NT2/D1 (cell line): ENCODE data around the gene HNRNPF.

Experiments used
- DNase-seq: peaks from one replicate; pipeline ENCODE4 v3.0.0-alpha.2; 2011; ENCODE audit warnings: low read depth, low spot score
- H3K27me3 ChIP-seq: 2 replicates; pipeline ENCODE4 v1.6.0; 2011; ENCODE audit warnings: mild to moderate bottlenecking; ENCODE audit not compliant: insufficient read length, insufficient read depth
- H3K36me3 ChIP-seq: 2 replicates; pipeline ENCODE4 v1.6.1; 2011; ENCODE audit warnings: mild to moderate bottlenecking, low read length, mixed read lengths; ENCODE audit not compliant: insufficient read depth, insufficient read length
- H3K4me1 ChIP-seq: 2 replicates; pipeline ENCODE4 v1.5.1; 2011; ENCODE audit not compliant: insufficient read depth, insufficient read length
- H3K4me3 ChIP-seq: 2 replicates; pipeline ENCODE4 v1.5.1; 2011; ENCODE audit warnings: low read depth; ENCODE audit not compliant: insufficient read length
- H3K9ac ChIP-seq: 2 replicates; pipeline ENCODE4 v1.6.0; 2011; ENCODE audit warnings: low read depth; ENCODE audit not compliant: insufficient read length
- H3K9me3 ChIP-seq: 2 replicates; pipeline ENCODE4 v1.5.1; 2011; ENCODE audit warnings: mild to moderate bottlenecking, low read length; ENCODE audit not compliant: insufficient read depth
- SUZ12 ChIP-seq: IDR thresholded peaks from 2 replicates; pipeline ENCODE4 v1.6.1; 2011; ENCODE audit not compliant: insufficient read length, insufficient read depth; ENCODE audit errors: extremely low read depth
- YY1 ChIP-seq: IDR thresholded peaks from 2 replicates; pipeline ENCODE4 v1.6.1; 2011; ENCODE audit not compliant: insufficient read length, insufficient read depth
- ZNF274 ChIP-seq: IDR thresholded peaks from 2 replicates; pipeline ENCODE4 v1.6.1; 2011; ENCODE audit warnings: mild to moderate bottlenecking, low read depth, low read length

Gene HNRNPF

DNA sequence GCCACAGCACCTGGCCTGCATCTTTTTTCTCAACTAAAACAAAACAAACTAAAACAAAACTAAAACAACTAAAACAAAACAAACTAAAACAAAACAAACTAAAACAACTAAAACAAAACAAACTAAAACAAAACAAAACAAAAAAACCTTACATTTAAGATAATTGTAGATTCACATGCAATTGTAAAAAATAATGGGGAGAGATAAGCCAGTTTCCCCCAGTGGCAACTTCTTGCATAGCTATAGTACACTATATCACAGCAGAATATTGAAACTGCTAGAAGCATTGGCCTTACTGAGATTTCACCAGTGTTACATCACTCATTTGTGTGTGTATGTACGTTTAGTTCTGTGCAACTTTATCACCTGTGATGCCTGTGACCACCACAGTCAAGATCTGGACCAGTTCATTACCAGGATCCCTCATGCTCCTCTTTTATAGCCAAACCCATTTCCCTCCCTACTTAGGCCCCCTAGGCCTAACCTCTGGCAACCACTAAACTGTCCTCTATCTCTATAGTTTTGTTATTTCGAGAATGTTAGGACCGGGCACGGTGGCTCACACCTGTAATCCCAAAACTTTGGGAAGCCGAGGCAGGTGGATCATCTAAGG, 28.3 kb downstream of the HNRNPF start:
- no peak for DNase-seq
- H3K4me1 ChIP-seq, result peaks cover 6% of the 10 kb centered on the region
- no peak for TF ChIP-seq YY1
- no peak for TF ChIP-seq SUZ12
- TF ChIP-seq ZNF274, result no peak

GRCh38 chr10:43377424-43377883, 31.5 kb downstream of the HNRNPF start:
- H3K4me1 ChIP-seq, result peaks cover 15% of the 10 kb centered on the region
- H3K4me3 ChIP-seq, result no peak overlapping the region
- H3K9me3 ChIP-seq, result no peaks in the 10 kb centered on the region
- peak overlapping the region; percentile 13 for H3K9ac ChIP-seq
- no peaks in the 10 kb centered on the region for H3K36me3 ChIP-seq
- no peaks in the 10 kb centered on the region for H3K27me3 ChIP-seq
- TF ChIP-seq ZNF274 (no peak), SUZ12 (no peak), YY1 (no peak)
- DNase-seq, result peak; percentile 33

More for the DNA sequence above, 28.3 kb downstream of the HNRNPF start:
- Histone ChIP-seq H3K36me3 (peaks cover 6% of the 10 kb centered on the region), H3K27me3 (no peaks in the 10 kb centered on the region), H3K9ac (no peak overlapping the region), H3K4me3 (no peak overlapping the region), H3K9me3 (no peaks in the 10 kb centered on the region)

- TF ChIP-seq YY1 (no peak), ZNF274 (no peak), SUZ12 (no peak)
- H3K9ac ChIP-seq, result no peak overlapping the region
Observed at GRCh38 chr10:43376828-43377423, 32.1 kb downstream of the HNRNPF start.

DNA sequence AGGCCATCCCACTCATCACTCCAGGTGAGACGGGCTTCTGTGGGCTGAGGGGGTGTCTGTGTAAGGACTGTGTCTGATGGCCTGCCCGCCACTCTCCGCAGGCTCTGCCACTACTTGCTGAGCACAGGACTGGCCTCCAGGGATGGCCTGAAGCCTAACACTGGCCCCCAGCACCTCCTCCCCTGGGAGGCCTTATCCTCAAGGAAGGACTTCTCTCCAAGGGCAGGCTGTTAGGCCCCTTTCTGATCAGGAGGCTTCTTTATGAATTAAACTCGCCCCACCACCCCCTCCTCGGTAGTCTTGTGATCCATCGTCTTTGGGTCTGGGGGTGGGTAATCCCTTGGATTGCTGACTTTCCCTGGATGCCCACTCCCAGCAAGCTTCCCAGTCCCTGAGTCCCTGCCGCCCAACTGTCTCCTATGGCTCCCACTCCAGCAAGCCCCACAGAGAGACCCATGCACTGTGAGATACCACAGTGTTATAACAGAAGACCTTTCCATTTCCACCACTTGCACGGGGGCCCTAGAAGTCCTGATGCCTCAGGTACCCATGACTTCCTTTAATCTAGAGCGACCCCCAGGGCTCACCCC, 32.8 kb downstream of the HNRNPF start:
- TF ChIP-seq ZNF274 (no peak), SUZ12 (no peak), YY1 (no peak)
- DNase-seq, result no peak
- peaks cover 17% of the 10 kb centered on the region for H3K4me1 ChIP-seq
- no peaks in the 10 kb centered on the region for H3K36me3 ChIP-seq
- H3K9ac ChIP-seq, result no peak overlapping the region
- H3K9me3 ChIP-seq, result no peaks in the 10 kb centered on the region
- H3K4me3 ChIP-seq, result no peak overlapping the region
- no peaks in the 10 kb centered on the region for H3K27me3 ChIP-seq

More at GRCh38 chr10:43376828-43377423, 32.1 kb downstream of the HNRNPF start:
- no peaks in the 10 kb centered on the region for H3K36me3 ChIP-seq
- DNase-seq, result no peak
- H3K4me3 ChIP-seq, result no peak overlapping the region
- peaks cover 15% of the 10 kb centered on the region for H3K4me1 ChIP-seq
- H3K27me3 ChIP-seq, result no peaks in the 10 kb centered on the region
- no peaks in the 10 kb centered on the region for H3K9me3 ChIP-seq

DNA sequence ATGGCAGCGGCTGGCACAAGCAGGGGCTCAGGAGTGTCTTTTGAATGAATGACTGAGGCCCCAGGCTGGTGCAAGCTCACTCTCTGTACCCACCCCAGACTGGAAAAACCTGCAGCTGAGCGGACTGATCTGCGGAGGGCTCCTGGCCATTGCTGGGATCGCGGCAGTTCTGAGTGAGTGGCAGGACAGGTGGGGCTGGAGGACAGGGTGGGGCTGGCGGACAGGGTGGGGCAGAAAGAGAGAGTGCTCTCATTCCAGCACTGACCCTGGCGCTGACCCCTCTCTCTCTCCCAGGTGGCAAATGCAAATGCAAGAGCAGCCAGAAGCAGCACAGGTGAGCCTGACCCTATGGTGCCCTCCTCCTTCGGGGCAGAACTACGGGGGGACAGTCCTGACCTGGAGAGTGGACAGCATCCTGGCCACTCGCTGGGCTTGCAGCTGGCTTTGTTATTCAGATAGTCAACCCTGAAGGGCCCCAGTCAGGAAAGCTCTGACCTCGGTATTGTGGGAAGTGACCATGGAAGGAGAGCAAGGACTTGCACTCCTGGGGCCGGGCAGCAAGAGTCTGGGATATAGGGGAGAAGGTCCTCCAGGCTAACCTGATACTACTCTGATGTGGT, 33.5 kb downstream of the HNRNPF start:
- H3K9ac ChIP-seq, result no peak overlapping the region

GRCh38 chr10:43374194-43374593, 34.8 kb downstream of the HNRNPF start:
- H3K4me1 ChIP-seq, result peaks cover 17% of the 10 kb centered on the region
- H3K9ac ChIP-seq, result no peak overlapping the region
- H3K27me3 ChIP-seq, result no peaks in the 10 kb centered on the region
- DNase-seq, result no peak
- no peak overlapping the region for H3K4me3 ChIP-seq
- H3K9me3 ChIP-seq, result no peaks in the 10 kb centered on the region
- no peaks in the 10 kb centered on the region for H3K36me3 ChIP-seq
- TF ChIP-seq SUZ12, result no peak
- no peak for TF ChIP-seq ZNF274
- no peak for TF ChIP-seq YY1

More for the DNA sequence above, 33.5 kb downstream of the HNRNPF start:
- H3K4me3 ChIP-seq, result no peak overlapping the region
- no peaks in the 10 kb centered on the region for H3K27me3 ChIP-seq
- H3K4me1 ChIP-seq, result peaks cover 17% of the 10 kb centered on the region
- DNase-seq, result no peak
- H3K36me3 ChIP-seq, result no peaks in the 10 kb centered on the region
- TF ChIP-seq ZNF274 (no peak), YY1 (no peak), SUZ12 (no peak)
- H3K9me3 ChIP-seq, result no peaks in the 10 kb centered on the region

DNA sequence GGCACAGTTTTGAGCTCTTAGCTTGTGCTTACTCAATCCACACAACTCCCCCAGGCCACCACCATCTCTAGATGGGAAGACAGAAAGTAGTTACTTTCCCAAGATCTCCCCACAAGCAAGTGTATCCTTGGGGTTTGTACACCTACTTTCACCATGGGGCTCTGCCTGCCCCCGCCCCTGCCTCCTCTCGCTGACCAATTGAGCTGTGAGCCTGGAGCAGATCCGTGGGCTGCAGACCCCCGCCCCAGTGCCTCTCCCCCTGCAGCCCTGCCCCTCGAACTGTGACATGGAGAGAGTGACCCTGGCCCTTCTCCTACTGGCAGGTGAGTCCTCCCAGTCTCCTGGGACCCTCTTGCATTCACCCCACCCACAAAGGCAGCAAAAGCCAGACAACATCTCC, 35.5 kb downstream of the HNRNPF start:
- Histone ChIP-seq H3K27me3 (no peaks in the 10 kb centered on the region), H3K4me1 (peaks cover 17% of the 10 kb centered on the region)
- TF ChIP-seq ZNF274 (no peak), SUZ12 (no peak), YY1 (no peak)

More for the DNA sequence above, 35.5 kb downstream of the HNRNPF start:
- DNase-seq, result no peak
- Histone ChIP-seq H3K9me3 (no peaks in the 10 kb centered on the region), H3K4me3 (no peak overlapping the region), H3K9ac (no peak overlapping the region), H3K36me3 (no peaks in the 10 kb centered on the region)
